HepG2 (cell line): ENCODE data around the gene FAHD2A.
A peak's percentile ranks its signal among the peaks of the same experiment; 100 is the strongest.
"Not testable (repeated sequence)": the region's sequence is repeated elsewhere in the genome, so short reads cannot be mapped to it uniquely, and the experiment has no call there.

Experiments used
- ATF6 ChIP-seq: sonication (generic); formaldehyde crosslinking; conservative IDR thresholded peaks from 2 replicates; pipeline ENCODE4 v1.4.0; 2020; ENCODE audit warnings: missing genetic modification reagents
- CTCF ChIP-seq: sonication (generic); formaldehyde crosslinking; IDR thresholded peaks from 2 replicates; pipeline ENCODE4 v1.5.0; 2020; ENCODE audit warnings: mild to moderate bottlenecking, missing genetic modification reagents, moderate library complexity
- EZH2 ChIP-seq: conservative IDR thresholded peaks from 2 replicates; pipeline ENCODE4 v1.6.1; 2012; ENCODE audit warnings: mild to moderate bottlenecking, low read depth, low read length, moderate library complexity
- HNF4A ChIP-seq: sonication (generic); formaldehyde crosslinking; IDR thresholded peaks from 2 replicates; pipeline ENCODE4 v1.4.0; 2020; ENCODE audit warnings: missing genetic modification reagents
- MAFF ChIP-seq: IDR thresholded peaks from 2 replicates; pipeline ENCODE4 v1.6.1; 2011; ENCODE audit warnings: low read depth, low read length, improper control_type of control experiment
- PAF1 ChIP-seq: IDR thresholded peaks from 2 replicates; pipeline ENCODE4 v1.6.1; 2016; ENCODE audit warnings: missing genetic modification reagents, missing compliant biosample characterization
- POGK ChIP-seq: sonication (generic); formaldehyde crosslinking; conservative IDR thresholded peaks from 2 replicates; pipeline ENCODE4 v1.8.0; 2022; ENCODE audit warnings: mild to moderate bottlenecking, moderate library complexity, missing genetic modification reagents
- POLR2A ChIP-seq, 2 experiments: IDR thresholded peaks; 2 replicates each; pipeline ENCODE4 v1.6.1; 2011; ENCODE audit warnings: low read depth in 2 of 2, low read length in 2 of 2, mild to moderate bottlenecking in 1 of 2, moderate library complexity in 1 of 2; ENCODE audit not compliant: insufficient read depth in 1 of 2
- PRDM15 ChIP-seq: sonication (generic); formaldehyde crosslinking; IDR thresholded peaks from 2 replicates; pipeline ENCODE4 v1.4.0; 2020; ENCODE audit warnings: missing genetic modification reagents
- RFX1 ChIP-seq: fragments of 450-650 bp; IDR thresholded peaks from 2 replicates; pipeline ENCODE4 v1.6.1; 2017
- RXRA ChIP-seq: sonication (generic); formaldehyde crosslinking; IDR thresholded peaks from 2 replicates; pipeline ENCODE4 v1.5.1; 2020; ENCODE audit warnings: missing genetic modification reagents
- ZNF24 ChIP-seq: fragments of 450-650 bp; IDR thresholded peaks from 2 replicates; pipeline ENCODE4 v1.6.1; 2017; ENCODE audit warnings: antibody characterized with exemption, mild to moderate bottlenecking
- ZNF260 ChIP-seq: sonication (generic); formaldehyde crosslinking; IDR thresholded peaks from 2 replicates; pipeline ENCODE4 v1.4.0; 2020; ENCODE audit warnings: missing genetic modification reagents, low read depth, mild to moderate bottlenecking, borderline replicate concordance
- ZSCAN30 ChIP-seq: sonication (generic); formaldehyde crosslinking; IDR thresholded peaks from 2 replicates; pipeline ENCODE4 v1.5.0; 2020; ENCODE audit warnings: mild to moderate bottlenecking, missing genetic modification reagents

- not testable (repeated sequence) for TF ChIP-seq RXRA (CRISPR knock-in tag); POLR2A (IDR thresholded peaks at IDR 0.05; ENCODE audit: insufficient read depth in 1 of 2, low read depth in 2 of 2, low read length in 2 of 2); EZH2; RFX1; MAFF; ZNF24; POGK (CRISPR knock-in tag); PRDM15 (CRISPR knock-in tag); PAF1 (CRISPR knock-in tag); ATF6; HNF4A (CRISPR knock-in tag); ZNF260 (CRISPR knock-in tag); ZSCAN30 (CRISPR knock-in tag)
- TF ChIP-seq CTCF (CRISPR knock-in tag): peak; percentile 77
Observed at GRCh38 chr2:95403204-95403721, 755 bp downstream of the FAHD2A start.
